H1 (cell line): Measurements from ENCODE around the gene NRXN3.

ENCODE experiments used
- CEBPB ChIP-seq: IDR thresholded peaks from 2 replicates; pipeline ENCODE4 v1.6.1; 2012; ENCODE audit warnings: low read depth, low read length
- EP300 ChIP-seq, 2 experiments: IDR thresholded peaks; 1 replicate in 1 of 2; 2 replicates in 1 of 2; pipeline ENCODE4 v1.6.1; 2011 to 2012; ENCODE audit warnings: low read depth in 2 of 2, low read length in 2 of 2, mild to moderate bottlenecking in 2 of 2, borderline replicate concordance in 1 of 2, inconsistent platforms in 1 of 2, moderate library complexity in 1 of 2
- GABPA ChIP-seq: IDR thresholded peaks from 2 replicates; pipeline ENCODE4 v1.6.1; 2011; ENCODE audit warnings: mild to moderate bottlenecking, low read length, moderate library complexity, borderline replicate concordance; ENCODE audit not compliant: insufficient read depth
- POLR2A ChIP-seq, 2 experiments: IDR thresholded peaks; 1 replicate in 1 of 2; 2 replicates in 1 of 2; pipeline ENCODE4 v1.6.1; 2011; ENCODE audit warnings: low read depth in 2 of 2, low read length in 2 of 2, mild to moderate bottlenecking in 2 of 2; ENCODE audit errors: control extremely low read depth in 1 of 2
- RBBP5 ChIP-seq: IDR thresholded peaks from 2 replicates; pipeline ENCODE4 v1.7.1; 2012; ENCODE audit warnings: low read depth, mild to moderate bottlenecking, inconsistent platforms, low read length, moderate library complexity, borderline replicate concordance
- SIX5 ChIP-seq: IDR thresholded peaks from 2 replicates; pipeline ENCODE4 v1.6.1; 2011; ENCODE audit warnings: mild to moderate bottlenecking, low read depth, low read length
- TAF1 ChIP-seq: IDR thresholded peaks from 2 replicates; pipeline ENCODE4 v1.6.1; 2011; ENCODE audit warnings: mild to moderate bottlenecking, low read depth, low read length
- YY1 ChIP-seq: IDR thresholded peaks from 2 replicates; pipeline ENCODE4 v1.6.1; 2011; ENCODE audit warnings: low read depth, mild to moderate bottlenecking, low read length
- TF ChIP-seq, protein P1 (sequence below), 3 experiments: IDR thresholded peaks; 1 replicate in 2 of 3; 2 replicates in 1 of 3; pipeline versions ENCODE4 v1.5.1 to v1.6.1; 2011; ENCODE audit warnings: low read length in 3 of 3, mild to moderate bottlenecking in 3 of 3, inconsistent platforms in 2 of 3, low read depth in 1 of 3, moderate library complexity in 1 of 3; ENCODE audit not compliant: insufficient read depth in 1 of 3; ENCODE audit errors: control extremely low read depth in 1 of 3

DNA sequence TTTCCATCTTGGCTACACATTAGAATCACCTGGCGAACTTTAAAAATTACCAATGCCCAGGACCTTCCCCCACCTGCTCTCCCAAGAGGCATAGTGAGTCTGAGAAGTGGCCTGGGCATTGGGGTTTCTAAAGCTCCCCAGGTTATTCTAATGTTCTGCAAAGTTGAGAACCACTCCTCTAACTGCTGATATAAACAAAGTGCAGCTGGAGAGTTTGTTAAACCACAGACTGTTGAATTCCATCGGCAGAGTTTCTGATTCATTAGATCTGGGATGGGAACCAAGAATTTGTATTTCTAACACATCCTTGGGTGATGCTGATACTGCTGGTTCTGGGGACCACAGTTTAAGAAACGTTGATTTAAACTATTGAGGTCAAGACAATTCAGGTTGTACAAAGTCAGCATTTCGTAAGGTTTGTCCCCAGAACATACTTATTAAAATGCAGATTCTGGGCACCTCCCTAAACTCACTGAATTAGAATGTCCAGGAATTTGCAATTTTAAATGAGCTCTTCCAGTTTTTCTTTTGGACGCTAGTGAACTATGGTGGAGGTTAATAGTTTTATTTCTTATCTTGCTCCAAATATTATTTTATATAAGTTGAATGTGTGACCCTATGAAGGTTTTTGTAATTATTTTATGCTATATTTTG, 309.1 kb downstream of the NRXN3 start:
- TF ChIP-seq RBBP5, result no peak
- no peak for TF ChIP-seq SIX5
- TF ChIP-seq, protein P1, sequence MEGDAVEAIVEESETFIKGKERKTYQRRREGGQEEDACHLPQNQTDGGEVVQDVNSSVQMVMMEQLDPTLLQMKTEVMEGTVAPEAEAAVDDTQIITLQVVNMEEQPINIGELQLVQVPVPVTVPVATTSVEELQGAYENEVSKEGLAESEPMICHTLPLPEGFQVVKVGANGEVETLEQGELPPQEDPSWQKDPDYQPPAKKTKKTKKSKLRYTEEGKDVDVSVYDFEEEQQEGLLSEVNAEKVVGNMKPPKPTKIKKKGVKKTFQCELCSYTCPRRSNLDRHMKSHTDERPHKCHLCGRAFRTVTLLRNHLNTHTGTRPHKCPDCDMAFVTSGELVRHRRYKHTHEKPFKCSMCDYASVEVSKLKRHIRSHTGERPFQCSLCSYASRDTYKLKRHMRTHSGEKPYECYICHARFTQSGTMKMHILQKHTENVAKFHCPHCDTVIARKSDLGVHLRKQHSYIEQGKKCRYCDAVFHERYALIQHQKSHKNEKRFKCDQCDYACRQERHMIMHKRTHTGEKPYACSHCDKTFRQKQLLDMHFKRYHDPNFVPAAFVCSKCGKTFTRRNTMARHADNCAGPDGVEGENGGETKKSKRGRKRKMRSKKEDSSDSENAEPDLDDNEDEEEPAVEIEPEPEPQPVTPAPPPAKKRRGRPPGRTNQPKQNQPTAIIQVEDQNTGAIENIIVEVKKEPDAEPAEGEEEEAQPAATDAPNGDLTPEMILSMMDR (IDR thresholded peaks at IDR 0.05; ENCODE audit: control extremely low read depth in 1 of 3, insufficient read depth in 1 of 3, low read depth in 1 of 3, low read length in 3 of 3), result no peak
- no peak for TF ChIP-seq POLR2A (IDR thresholded peaks at IDR 0.05; ENCODE audit: control extremely low read depth in 1 of 2, low read depth in 2 of 2, low read length in 2 of 2)
- TF ChIP-seq GABPA, result no peak
- TF ChIP-seq TAF1, result no peak
- TF ChIP-seq EP300 (IDR thresholded peaks at IDR 0.05; ENCODE audit: borderline replicate concordance in 1 of 2, low read depth in 2 of 2, low read length in 2 of 2), result no peak
- TF ChIP-seq YY1, result no peak
- no peak for TF ChIP-seq CEBPB
